DND-41 (cell line): ENCODE data around the gene HDAC6.

Experiments
- ATAC-seq: fragments of 200-7000 bp; cut with Tn5 transposase; 3 replicates; pipeline ENCODE4 v1.9.1; 2021; ENCODE audit warnings: low read depth; ENCODE audit not compliant: insufficient read depth
- DNase-seq: peaks from one replicate; pipeline ENCODE4 v3.0.0-alpha.2; 2020
- H2AFZ ChIP-seq: 2 replicates; pipeline ENCODE4 v1.6.0; 2012; ENCODE audit warnings: low read depth, low read length
- H3K27ac ChIP-seq: 2 replicates; pipeline ENCODE4 v1.5.1; 2012; ENCODE audit warnings: low read length, inconsistent platforms
- H3K27me3 ChIP-seq: fragments of 200-600 bp; sonication (generic); 2 replicates; pipeline ENCODE4 v1.6.0; 2012; ENCODE audit warnings: low read length, mild to moderate bottlenecking, inconsistent platforms; ENCODE audit not compliant: insufficient read depth, poor library complexity
- H3K36me3 ChIP-seq: 2 replicates; pipeline ENCODE4 v1.5.1; 2012; ENCODE audit warnings: low read length, inconsistent platforms; ENCODE audit not compliant: insufficient read depth
- H3K4me1 ChIP-seq: 2 replicates; pipeline ENCODE4 v1.5.1; 2012; ENCODE audit warnings: mild to moderate bottlenecking, low read length; ENCODE audit not compliant: insufficient read depth
- H3K4me2 ChIP-seq: 2 replicates; pipeline ENCODE4 v1.6.0; 2012; ENCODE audit warnings: mild to moderate bottlenecking, moderate library complexity, low read length, inconsistent platforms; ENCODE audit not compliant: insufficient read depth
- H3K4me3 ChIP-seq, 2 experiments: fragments of 200-600 bp in 1 of 2; shearing (Covaris generic) in 1 of 2; 2 replicates each; pipeline ENCODE4 v1.5.1; 2012 to 2016; ENCODE audit warnings: inconsistent platforms in 2 of 2, low read length in 2 of 2, mild to moderate bottlenecking in 2 of 2, low read depth in 1 of 2, moderate library complexity in 1 of 2
- H3K79me2 ChIP-seq: 2 replicates; pipeline ENCODE4 v1.6.0; 2012; ENCODE audit warnings: low read length, inconsistent platforms; ENCODE audit not compliant: insufficient read depth
- H3K9ac ChIP-seq: 2 replicates; pipeline ENCODE4 v1.6.0; 2012; ENCODE audit warnings: low read depth, mild to moderate bottlenecking, inconsistent platforms, low read length, moderate library complexity
- H3K9me3 ChIP-seq: 2 replicates; pipeline ENCODE4 v1.5.1; 2012; ENCODE audit warnings: low read length, moderate library complexity, mild to moderate bottlenecking, inconsistent platforms; ENCODE audit not compliant: insufficient read depth, severe bottlenecking
- H4K20me1 ChIP-seq: 2 replicates; pipeline ENCODE4 v1.6.0; 2012; ENCODE audit warnings: low read length; ENCODE audit not compliant: insufficient read depth
- EZH2 ChIP-seq: IDR thresholded peaks from 3 replicates; pipeline ENCODE4 v1.6.1; 2012; ENCODE audit warnings: borderline replicate concordance, low read depth, mild to moderate bottlenecking, moderate library complexity, low read length, inconsistent platforms; ENCODE audit not compliant: severe bottlenecking
- TF ChIP-seq, protein P1 (sequence below): IDR thresholded peaks from 2 replicates; pipeline ENCODE4 v1.5.1; 2012; ENCODE audit warnings: borderline replicate concordance, low read length, moderate library complexity, mild to moderate bottlenecking; ENCODE audit not compliant: poor library complexity, severe bottlenecking; ENCODE audit errors: extremely low read depth

Gene HDAC6

DNA sequence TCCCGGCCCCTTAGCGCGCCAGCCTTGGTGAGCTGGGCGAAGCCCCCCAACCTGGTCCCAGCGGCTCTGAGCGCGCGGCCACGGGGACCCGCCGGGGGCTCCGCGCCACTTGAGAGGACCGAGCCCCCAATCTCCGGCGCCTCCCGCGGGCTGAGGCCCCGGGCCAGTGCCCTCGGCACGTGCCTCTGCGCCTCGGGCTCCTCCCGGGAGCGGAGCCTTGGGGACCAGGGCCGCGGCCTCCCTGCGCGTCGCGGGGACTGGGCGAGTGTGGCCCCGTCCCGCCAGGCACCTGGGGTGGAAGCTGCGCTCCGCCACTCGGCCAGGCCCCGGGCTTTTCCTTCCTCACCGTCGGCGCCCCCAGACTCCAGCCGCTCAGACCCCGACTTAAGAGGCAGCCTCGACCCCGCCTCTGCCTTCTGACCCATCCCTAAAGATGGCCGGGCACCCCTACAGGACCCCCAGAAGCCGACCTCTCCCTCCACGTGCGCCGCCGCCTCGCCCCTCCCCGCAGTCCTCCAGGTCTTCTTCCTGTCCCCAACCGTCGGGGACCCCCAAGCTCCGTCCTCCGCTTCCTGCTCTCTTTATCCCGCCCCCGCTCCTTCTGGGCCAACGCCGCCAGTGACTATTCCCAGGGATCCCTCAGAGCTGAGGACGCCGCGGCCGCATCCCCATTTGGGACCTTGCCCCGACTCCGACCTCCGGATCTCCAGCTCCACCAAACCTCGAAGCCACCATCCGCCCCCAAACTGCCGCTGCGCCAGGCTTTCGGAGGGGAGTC lies 25.2 kb downstream of the HDAC6 start:
- ATAC-seq (no peak), DNase-seq (no peak)
- Histone ChIP-seq H3K79me2 (no peaks in the 10 kb centered on the region), H3K9ac (no peak overlapping the region), H3K36me3 (peaks cover 24% of the 10 kb centered on the region), H3K4me2 (no peak overlapping the region), H3K9me3 (no peaks in the 10 kb centered on the region), H3K4me3 (no peak overlapping the region), H4K20me1 (no peaks in the 10 kb centered on the region), H3K27ac (no peak overlapping the region), H2AFZ (no peak overlapping the region), H3K27me3 (no peaks in the 10 kb centered on the region), H3K4me1 (no peaks in the 10 kb centered on the region)
- TF ChIP-seq, protein P1, sequence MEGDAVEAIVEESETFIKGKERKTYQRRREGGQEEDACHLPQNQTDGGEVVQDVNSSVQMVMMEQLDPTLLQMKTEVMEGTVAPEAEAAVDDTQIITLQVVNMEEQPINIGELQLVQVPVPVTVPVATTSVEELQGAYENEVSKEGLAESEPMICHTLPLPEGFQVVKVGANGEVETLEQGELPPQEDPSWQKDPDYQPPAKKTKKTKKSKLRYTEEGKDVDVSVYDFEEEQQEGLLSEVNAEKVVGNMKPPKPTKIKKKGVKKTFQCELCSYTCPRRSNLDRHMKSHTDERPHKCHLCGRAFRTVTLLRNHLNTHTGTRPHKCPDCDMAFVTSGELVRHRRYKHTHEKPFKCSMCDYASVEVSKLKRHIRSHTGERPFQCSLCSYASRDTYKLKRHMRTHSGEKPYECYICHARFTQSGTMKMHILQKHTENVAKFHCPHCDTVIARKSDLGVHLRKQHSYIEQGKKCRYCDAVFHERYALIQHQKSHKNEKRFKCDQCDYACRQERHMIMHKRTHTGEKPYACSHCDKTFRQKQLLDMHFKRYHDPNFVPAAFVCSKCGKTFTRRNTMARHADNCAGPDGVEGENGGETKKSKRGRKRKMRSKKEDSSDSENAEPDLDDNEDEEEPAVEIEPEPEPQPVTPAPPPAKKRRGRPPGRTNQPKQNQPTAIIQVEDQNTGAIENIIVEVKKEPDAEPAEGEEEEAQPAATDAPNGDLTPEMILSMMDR, result no peak
- no peak for TF ChIP-seq EZH2

DNA sequence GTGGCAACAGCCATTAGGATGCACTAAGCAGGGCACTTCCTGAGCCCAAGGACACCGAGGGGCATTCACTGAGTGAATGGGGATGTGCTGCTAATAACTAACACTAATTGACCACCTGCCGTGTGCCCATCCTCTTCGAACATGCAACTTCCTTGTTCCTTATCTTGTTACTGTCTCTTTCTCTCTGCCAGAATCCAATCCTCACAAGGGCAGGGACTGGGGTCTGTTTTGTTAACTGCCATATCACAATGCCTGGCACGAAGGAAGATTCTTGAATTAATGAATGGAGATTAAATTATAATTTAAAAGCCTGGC lies 25.7 kb downstream of the HDAC6 start:
- Histone ChIP-seq H3K4me1 (no peaks in the 10 kb centered on the region), H3K36me3 (peaks cover 22% of the 10 kb centered on the region), H3K9me3 (no peaks in the 10 kb centered on the region), H3K4me3 (no peak overlapping the region), H3K4me2 (no peak overlapping the region), H3K27ac (no peak overlapping the region), H3K27me3 (no peaks in the 10 kb centered on the region), H2AFZ (no peak overlapping the region), H4K20me1 (no peaks in the 10 kb centered on the region), H3K79me2 (no peaks in the 10 kb centered on the region), H3K9ac (no peak overlapping the region)
- TF ChIP-seq, protein P1, result no peak
- TF ChIP-seq EZH2, result no peak
- DNase-seq (no peak), ATAC-seq (no peak)

DNA sequence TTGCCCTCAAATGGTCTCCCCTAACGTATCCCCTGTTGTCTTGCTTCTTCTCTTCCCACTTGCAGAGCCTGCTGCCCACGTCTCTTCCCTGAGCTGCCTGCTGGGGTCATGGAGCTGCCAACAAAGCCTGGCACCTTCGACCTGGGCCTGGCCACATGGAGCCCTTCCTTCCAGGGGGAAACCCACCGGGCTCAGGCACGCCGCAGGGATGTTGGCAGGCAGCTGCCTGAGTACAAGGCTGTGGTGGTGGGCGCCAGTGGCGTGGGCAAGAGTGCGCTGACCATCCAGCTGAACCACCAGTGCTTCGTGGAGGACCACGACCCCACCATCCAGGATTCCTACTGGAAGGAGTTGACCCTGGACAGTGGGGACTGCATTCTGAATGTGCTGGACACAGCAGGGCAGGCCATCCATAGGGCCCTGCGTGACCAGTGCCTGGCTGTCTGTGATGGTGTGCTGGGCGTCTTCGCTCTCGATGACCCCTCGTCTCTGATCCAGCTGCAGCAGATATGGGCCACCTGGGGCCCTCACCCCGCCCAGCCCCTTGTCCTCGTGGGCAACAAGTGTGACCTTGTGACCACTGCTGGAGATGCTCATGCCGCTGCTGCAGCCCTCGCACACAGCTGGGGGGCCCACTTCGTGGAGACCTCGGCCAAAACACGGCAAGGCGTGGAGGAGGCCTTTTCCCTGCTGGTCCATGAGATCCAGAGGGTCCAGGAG lies 27.3 kb downstream of the HDAC6 start:
- Histone ChIP-seq H3K4me1 (no peaks in the 10 kb centered on the region), H3K36me3 (peaks cover 7% of the 10 kb centered on the region; the same call in 1 of the 2 replicates), H3K27me3 (no peaks in the 10 kb centered on the region), H3K9ac (no peak overlapping the region), H3K27ac (no peak overlapping the region), H4K20me1 (no peaks in the 10 kb centered on the region), H3K79me2 (no peaks in the 10 kb centered on the region), H2AFZ (no peak overlapping the region), H3K4me3 (no peak overlapping the region), H3K4me2 (no peak overlapping the region), H3K9me3 (no peaks in the 10 kb centered on the region)
- TF ChIP-seq EZH2, result no peak
- TF ChIP-seq, protein P1, result no peak
- ATAC-seq (no peak), DNase-seq (no peak)
